ENCODE measurements around the gene TMEM238.
"Not testable (repeated sequence)": the region's sequence is repeated elsewhere in the genome, so short reads cannot be mapped to it uniquely, and the experiment has no call there.

The TMEM238 gene

DNA sequence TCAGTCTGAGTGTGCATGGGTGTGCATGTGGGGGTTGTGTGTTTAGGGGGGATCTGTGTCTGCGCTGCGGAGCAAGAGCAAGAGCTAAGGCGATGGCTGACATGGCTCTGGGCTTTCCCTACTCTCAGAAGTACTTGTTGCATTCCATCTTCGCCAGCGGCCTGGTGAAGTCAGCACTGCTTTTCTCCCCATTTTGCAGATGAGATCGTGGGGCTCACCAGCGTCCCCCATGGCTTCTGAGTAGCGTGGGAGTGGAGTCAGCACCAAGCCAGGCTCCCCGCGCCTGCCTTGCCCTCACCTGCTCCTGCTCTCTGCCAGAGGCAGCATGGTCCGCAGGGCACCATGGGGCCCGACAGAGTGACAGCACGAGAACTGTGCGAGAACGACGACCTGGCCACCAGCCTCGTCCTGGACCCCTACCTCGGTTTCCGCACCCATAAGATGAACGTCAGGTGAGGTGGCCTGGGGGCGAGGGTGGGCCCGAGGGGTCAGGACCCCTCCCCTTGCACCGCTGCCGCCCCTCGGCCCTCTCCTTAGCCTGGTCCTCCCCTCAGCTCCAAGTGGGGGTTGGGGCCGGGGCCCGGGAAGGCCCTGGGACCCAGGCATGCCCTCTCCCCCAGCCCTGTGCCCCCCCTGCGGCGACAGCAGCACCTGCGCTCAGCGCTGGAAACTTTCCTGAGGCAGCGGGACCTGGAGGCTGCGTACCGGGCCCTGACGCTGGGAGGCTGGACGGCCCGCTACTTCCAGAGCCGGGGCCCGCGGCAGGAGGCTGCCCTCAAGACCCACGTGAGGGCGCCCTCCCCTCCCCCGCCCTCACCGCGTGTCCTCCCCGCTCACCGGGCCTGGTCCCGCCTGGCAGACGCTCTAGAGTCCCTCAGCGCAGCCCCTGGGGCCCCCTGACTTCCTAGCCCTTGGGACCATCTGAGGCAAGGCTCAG, 42.2 kb downstream of the TMEM238 start:
- no peak for DNase-seq

DNA sequence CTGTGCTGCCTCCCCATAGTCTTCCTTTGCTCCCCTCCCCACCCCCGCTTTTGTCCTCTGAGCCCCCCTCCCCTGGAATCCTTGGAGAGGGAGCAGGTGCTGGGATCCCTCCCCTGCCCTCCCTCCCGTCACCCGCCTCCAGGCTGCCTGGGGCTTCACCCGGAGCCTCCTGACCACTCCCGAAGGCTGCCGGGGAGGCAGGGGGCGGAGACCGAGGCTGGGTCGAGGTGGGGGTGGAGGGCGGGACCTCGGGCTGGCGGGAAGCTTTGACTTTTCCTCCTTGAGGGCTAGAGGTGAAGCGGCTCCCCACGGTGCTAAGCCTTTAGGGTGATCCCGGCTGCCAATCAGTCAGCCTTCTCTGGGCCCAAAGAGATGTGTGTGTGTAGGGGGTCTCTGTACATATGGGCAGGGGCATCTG, 42.9 kb downstream of the TMEM238 start:
- DNase-seq, result peak in 26 of 56 donors; percentile 8 to 56 (median 26)

DNA sequence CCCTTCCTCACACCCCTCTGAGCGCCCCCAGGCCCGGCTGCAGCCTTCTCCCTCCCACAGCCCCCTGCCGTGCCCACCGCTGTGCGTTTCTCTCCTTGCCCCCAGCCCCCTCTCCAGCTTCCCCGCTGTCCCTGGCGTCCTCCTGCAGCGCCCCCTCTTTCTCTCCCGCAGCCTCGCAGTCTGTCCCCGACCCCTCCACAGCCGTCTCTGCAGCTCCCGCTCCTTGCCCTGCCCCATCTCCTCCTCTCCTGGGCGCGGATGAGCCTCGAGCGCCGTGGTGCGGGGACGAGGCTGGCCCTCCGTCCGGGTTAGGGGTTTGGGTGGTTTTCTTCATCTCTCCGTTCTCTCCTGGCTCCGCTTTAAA, 43.3 kb downstream of the TMEM238 start:
- DNase-seq, result peak in 6 of 56 donors; percentile 8 to 30 (median 21)

DNA sequence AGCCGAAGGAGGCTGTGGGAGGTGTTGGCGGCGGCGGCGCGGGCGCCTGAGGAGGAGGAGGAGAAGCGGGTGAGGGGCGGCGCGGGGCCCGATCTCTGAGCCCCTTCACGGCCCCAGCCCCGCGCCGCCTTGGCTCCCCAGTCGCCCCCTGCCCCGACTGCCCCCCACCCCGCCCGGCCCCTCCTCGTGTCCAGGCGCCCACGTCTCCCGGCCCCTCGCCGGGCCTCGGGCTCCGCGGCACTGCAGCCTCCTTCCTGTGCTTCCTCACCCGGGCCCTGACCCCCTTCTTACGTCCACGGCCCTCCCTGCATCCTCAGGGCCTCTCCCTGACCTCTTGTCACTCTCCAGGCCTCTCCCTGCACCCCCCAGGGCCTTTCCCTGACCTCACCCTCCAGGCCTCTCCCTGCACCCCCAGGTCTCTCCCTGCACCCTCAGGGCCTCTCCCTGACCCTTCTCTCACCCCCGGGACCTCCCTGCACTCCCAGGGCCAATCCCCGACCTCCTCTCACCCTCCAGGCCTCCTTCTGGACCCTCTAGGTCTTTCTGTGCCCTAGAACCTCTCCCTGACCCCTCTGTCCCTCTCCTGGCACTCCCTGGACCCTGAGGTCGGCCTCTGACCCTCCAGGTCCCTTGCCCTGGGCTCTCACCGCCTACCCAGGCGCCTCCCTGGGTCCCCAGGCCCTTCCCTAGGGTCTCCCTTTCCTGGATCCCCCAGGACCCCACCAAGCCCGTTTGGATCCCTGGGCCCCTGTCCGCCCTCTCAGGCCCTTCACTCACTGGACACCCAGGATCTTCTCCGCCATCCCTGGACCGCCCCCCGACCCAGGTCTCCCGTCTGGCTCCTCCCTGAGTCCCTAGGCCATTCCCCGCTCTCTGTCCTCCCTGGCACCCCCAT, 44.0 kb downstream of the TMEM238 start:
- peak in 6 of 56 donors; percentile 27 to 69 (median 52) for DNase-seq

DNA sequence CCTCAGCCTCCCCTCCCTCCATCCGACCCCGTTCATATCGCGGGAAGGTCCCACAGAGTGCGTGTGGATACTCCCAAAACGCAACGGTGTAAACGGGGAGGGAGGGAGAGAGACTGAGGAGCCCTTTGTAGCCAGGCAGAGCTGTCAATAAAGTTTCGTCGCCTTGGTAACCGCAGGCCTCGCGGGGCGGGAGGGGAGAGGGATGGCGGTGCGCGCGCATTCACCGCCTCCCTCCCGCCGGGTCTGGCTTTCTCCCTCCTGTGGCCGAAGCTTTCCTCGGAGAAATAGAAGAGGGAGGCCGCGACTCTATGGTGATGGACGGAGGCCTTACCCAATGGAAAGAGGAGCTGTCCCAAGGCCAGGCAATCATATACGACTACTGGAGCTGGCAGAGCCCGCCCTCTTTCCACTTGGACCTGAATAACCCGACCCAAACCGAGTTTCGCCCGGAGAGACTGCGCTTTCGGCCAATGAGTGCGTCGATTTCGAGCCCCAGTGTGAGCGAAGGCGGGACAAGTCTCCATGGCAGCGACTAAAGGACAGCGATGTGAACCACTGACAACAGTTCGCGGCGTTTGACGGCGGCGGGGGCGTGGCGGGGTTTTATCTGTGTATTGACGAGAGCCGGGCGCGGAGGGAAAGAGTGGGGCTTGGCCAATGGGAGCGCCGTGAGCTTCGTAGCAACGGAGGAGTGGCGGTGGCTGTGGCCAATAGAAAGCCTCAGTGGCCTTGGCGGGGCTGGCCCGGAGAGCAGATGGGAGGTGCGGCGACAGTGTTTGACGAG, 44.8 kb downstream of the TMEM238 start, which contains the start of gene KMT5C:
Gene KMT5C (plus strand): TSS at position 772 of the 784 bp plus-strand sequence. CDS start 2,061 bp downstream, outside the sequence.
- DNase-seq, result peak; percentile 91 to 100 (median 100)

DNA sequence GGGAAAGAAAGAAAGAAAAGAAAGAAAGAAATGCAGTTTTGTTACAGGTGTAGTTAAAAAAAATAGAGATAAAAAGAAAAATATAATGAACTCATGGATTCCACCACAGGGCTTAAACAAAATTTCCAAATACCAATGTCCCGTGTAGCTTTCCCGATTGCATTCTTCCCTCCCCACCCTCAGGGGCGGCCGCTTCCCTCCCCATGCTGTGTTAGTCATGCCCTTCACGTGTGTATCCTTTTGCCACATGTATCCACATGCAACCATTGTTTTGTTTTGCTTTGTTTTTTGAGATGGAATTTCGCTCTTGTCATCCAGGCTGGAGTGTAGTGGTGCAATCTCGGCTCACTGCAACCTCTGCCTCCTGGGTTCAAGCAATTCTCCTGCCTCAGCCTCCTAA, 48.0 kb downstream of the TMEM238 start:
- DNase-seq, result no peak

DNA sequence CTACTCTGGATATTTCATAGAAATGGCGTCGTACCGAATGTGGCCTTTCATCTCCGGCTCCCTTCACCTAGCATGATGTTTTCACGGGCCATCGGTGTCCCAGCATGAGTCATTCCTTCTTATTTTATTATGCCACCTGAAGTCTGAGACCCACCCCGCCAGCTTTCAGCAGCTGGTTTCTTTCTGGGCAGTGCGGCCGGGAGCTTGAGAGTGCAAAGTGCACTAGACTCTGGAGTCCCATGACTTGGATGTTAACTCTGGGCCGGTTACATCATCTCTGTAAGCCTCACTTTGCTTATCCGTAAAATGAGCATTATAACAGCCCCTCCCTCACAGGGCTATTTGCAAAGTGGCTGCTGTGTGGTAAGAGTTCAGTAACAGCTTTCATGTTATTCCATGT, 50.2 kb downstream of the TMEM238 start:
- DNase-seq, result no peak

DNA sequence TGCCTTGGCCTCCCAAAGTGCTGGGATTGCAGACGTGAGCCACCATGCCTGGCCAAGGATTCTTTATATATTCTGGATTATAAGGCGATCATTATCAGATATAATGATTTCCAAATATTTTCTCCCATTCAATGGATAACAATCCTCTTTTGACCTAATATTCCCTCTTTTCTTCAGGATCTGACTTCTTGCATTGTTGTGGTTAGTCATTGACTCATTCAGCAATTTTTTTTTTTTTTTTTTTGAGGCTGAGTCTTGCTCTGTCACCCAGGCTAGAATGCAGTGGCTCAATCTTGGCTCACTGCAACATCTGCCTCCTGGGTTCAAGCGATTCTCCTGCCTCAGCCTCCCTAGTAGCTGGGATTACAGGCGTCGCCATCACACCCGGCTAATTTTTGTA, 54.3 kb downstream of the TMEM238 start:
- not testable (repeated sequence) for DNase-seq

All from amygdala (tissue), 56 donors.